GM18858 (cell line): ENCODE measurements around the gene NCLN.
"Not testable (repeated sequence)": the region's sequence is repeated elsewhere in the genome, so short reads cannot be mapped to it uniquely, and the experiment has no call there.

Source experiments
- ATAC-seq: cut with Tn5 transposase; IDR thresholded peaks from one replicate; pipeline ENCODE4 v1.9.1; 2021; ENCODE audit not compliant: unreplicated experiment

Gene NCLN

DNA sequence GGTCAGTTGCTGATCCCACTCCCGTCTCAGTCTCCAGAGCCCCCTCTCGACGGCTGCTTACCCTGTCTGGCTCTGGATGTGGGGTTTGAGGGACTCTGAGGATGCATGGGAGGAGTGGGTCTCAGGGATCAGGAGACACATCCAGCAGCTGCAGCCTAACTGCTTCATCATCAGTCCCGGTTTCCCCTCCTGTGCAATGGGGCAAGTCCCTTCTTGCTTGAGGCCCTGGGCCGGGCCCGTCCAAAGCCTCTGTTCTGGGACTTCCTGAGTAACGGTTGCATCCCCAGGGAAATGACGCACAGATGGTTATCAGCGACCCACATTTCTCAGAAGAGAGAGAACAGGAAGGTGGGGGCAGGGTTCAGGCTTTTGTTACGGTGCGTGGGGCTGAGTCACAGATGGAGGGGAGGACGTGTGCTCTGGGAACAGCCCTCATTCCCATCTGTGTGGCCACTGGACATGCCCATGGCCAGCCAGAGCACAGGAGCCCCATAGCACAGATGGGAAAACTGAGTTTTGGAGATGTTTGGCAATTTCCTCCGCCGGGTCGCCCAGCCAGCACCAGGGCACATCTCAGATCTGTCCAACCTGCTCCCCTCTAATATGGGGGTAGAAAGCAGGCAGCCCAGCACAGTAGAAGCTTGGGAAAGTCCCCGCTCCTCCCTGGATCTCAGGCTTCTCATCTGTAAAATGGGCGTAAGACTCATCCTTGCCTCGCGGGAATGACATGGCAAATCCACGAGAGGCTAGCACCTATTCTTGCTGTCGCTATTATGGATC lies 30.6 kb upstream of the NCLN start:
- no peak for ATAC-seq

DNA sequence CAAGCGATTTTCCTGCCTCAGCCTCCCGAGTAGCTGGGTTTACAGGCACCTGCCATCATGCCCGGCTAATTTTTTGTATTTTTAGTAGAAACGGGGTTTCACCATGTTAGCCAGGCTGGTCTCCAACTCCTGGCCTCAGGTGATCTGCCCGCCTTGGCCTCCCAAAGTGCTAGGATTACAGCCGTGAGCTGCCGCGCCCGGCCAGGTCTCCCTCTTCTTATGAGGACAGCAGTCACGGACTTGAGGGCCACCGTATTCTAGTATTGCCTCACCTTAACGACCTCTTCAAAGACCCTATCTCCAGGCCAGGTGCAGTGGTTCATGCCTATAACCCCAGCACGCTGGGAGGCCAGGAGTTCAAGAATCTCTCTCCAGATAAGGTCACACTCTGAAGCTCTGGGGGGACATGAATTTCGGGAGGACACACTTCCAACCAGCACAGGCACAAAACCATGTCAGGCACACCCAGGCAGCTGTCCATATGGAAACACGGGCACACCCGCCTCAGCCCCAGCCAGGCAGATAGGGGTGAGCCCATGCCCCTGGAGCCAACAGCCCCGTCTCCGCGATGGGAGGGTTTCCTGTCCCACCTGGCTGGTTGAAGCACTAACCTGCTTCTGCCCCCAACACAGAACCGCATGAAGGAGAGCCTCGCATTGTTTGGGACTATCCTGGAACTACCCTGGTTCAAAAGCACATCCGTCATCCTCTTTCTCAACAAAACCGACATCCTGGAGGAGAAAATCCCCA lies 28.5 kb upstream of the NCLN start:
- no peak for ATAC-seq

DNA sequence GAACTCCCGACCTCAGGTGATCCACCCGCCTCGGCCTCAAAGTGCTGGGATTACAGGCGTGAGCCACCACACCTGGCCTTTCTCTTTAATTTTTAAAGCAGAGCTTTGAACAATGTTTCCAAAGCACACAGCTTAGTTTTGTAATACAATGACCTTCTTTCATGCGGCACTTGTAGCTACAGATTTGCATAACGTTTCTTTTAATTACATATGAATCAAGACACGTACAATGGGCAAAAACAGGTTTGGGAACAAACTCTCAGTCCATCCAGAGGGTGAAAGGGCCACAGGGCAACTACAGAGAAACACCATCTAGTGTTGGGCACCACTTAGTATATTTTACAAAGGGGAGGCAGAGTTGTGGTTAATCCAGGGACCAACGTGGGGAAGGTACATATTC lies 26.2 kb upstream of the NCLN start:
- no peak for ATAC-seq

DNA sequence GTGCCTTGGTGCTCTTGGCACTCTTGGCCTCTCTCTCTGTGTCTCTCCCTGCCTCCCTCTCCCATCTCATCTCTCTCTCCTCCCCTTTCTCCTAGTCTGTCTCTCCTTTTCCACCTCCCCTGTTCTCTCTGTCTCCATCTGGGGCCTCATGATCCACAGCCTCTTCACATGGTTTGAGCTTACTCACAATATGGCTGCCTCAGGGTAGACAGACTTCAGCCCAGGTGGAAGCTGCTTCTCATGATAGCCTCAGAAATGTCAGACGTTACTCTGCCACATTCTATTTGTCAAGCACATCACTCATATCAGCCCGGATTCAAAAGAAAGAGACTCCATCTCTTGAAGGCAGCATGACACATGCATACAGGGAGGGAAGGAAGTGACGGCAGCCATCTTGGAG lies 25.5 kb upstream of the NCLN start:
- ATAC-seq = no peak

DNA sequence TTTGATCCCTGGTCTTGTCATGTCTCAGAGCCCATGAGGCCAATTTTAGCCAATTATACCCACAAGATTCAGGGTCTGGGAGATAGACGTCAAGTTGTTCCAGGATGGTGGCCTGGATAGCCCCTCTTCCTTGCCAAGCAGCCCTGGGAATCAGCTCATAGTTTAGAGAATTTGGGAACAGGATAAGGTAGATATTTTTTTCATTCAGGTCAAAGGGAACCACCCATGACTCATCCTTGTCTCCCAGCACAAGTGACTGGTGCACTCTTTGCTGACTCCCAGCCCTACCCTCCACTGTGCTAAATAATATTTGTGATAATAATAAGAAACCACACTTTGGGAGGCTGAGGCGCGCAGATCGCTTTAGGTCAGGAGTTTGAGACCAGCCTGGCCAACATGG lies 24.3 kb upstream of the NCLN start:
- ATAC-seq = no peak

DNA sequence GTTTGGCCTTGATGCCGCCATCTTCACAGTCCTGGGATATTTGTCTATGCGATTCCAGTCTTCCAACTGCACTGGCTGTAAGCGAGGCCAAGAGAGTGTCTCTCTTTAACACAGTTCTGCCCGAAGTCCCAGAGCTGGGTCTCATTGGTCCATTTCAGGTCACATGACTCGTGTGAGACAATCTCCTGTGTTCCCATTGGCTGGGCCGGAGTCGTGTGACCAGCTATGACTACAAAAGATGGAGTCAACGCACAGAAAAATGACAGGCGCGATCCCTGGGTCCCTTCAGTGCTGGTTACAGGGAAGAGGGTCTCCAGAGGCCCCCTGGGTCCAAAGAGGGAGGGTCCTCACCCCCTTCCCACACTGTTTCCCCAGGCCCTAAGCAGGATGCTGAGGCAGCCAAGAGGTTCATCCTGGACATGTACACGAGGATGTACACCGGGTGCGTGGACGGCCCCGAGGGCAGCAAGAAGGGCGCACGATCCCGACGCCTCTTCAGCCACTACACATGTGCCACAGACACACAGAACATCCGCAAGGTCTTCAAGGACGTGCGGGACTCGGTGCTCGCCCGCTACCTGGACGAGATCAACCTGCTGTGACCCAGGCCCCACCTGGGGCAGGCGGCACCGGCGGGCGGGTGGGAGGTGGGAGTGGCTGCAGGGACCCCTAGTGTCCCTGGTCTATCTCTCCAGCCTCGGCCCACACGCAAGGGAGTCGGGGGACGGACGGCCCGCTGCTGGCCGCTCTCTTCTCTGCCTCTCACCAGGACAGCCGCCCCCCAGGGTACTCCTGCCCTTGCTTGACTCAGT lies 23.1 kb upstream of the NCLN start:
- no peak for ATAC-seq

DNA sequence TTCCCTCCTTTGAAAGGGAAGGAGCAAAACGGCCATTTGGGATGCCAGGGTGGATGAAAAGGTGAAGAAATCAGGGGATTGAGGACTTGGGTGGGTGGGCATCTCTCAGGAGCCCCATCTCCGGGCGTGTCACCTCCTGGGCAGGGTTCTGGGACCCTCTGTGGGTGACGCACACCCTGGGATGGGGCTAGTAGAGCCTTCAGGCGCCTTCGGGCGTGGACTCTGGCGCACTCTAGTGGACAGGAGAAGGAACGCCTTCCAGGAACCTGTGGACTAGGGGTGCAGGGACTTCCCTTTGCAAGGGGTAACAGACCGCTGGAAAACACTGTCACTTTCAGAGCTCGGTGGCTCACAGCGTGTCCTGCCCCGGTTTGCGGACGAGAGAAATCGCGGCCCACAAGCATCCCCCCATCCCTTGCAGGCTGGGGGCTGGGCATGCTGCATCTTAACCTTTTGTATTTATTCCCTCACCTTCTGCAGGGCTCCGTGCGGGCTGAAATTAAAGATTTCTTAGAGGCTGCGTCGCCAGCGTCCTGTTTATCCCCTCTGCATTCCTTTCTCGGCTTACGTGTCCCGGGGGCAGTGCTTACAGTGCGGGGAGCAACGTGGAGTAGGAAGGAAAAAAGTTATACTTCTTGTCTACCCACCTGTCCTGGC lies 22.4 kb upstream of the NCLN start:
- no peak for ATAC-seq

DNA sequence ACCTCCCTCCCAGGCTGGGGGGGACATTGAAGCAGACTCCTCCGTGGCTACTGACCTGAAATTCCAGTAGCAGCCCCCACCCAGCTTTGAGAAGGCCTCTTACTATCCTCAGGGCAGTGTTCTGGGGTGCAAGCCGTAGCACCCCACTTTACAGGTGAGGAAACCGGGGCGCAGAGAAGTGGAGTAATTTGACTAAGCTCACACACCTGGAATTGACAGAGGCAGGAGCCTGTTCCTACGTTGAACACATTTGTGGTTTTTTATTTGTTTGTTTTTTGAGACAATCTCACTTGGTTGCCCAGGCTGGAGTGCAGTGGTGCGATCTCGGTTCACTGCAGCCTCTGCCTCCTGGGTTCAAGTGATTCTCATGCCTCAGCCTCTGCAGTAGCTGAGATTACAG lies 21.8 kb upstream of the NCLN start:
- no peak for ATAC-seq

DNA sequence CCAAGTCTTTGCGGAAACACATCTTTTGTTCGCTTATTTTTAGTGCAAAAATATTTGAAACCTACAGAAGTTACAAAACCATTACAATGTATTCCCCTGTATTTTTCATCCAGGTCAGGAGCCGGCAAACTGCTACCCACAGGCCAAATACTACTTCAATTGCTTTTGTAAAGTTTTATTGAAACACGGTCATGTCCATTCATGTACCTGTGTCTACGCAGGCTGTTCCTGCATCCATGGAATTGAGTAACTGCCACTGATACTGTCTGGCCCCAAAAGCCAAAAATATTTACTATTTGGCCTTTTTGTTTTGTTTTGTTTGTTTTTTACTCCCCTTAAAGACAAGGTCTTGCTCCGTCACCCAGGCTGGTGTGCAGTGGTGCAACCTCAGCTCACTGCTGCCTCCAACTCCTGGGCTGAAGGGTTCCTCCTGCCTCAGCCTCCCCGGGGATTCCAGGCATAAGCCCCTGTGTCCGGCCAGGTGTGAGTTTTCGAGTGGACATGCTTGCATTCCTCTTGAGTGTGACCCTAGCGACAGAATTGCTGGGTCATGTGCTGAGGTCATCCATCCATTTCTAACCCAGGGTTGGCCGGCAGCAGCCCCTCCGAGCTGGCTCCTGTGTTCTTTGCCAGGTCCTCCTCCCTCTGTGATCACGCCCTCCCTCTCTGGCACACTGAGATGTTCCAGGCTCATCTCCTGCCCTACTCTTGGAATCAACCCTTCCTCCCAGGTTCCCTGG lies 18.0 kb upstream of the NCLN start:
- no peak for ATAC-seq

DNA sequence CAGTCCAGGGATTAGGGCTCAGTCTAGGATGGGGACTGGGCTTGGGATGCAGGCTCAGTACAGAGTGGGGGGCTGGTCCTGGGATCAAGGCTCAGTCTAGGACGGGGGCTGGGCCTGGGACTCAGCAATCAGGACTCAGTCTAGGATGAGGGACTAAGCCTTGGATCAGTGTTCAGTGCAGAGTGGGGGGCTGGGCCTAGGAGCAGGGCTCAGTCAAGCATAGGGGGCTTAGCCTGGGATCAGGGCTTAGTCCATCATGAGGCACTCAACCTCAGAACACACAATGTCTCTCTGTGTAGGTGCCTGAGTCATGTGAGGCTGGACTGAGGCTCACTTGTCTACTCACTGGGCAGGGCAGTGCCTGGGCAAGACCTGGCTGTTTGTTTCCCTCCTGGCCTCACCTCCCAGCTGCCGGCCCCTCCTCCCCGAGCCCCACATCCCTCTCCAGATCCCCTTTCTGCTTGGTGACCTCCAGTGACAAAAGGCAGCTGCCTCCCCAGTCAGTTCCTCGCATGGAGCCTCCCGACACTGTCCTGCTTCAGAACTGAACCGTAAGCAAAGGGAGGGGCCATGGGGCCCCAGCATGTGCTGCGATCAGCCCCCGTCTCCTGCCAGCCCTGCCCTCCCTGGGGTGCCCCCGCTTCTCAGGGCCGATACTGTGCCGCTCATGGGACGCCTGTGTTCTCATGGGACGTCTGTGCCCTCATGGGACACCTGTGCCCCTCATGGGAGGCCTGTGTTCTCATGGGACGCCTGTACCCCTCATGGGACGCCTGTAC lies 13.6 kb upstream of the NCLN start:
- no peak for ATAC-seq

DNA sequence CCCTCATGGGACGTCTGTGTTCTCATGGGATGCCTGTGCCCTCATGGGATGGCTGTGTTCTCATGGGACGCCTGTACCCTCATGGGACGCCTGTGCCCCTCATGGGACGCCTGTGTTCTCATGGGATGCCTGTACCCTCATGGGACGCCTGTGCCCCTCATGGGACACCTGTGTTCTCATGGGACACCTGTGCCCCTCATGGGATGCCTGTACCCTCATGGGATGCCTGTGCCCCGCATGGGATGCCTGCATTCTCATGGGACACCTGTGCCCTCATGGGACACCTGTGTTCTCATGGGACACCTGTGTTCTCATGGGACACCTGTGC lies 13.1 kb upstream of the NCLN start:
- ATAC-seq = not testable (repeated sequence)

DNA sequence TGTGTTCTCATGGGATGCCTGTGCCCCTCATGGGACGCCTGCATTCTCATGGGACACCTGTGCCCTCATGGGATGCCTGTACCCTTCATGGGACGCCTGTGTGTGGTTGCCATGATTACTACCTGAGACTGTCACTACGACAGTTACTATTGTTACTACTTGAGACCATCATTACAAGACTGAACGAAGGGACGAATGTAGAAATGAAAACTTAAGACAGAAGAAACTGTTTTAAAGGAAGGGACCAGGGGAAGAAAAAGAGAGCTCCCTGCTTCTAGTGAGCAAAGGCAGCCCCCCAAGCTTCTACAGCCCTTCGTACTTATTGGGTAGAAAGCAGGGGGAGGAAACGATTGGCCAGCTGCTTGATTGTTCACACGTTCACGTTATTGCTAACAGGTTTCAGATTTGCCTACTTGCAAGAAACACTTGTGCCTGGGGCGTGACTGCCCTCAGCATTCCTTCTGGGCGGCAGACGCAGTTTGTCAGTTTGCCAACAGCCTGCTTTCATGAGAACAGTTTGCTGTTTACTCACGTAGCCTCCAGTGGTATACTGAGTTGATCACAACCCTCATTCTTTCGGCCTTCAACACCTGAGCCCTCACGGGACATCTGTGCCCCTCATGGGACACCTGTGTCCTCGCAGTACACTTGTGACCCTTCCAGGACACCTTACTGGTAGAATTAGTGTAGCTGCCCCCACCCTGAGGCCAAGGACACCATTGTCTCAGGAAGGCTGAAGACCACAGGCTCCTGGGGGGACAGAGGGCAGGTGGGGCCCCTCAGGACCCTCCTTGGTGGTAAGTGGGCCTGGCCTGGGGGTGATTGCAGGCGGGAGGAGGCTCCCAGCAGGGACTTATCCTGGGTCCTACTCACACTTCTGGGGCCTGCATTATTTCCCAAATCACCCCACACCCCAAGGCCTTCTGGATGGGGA lies 9.7 kb upstream of the NCLN start:
- no peak for ATAC-seq

DNA sequence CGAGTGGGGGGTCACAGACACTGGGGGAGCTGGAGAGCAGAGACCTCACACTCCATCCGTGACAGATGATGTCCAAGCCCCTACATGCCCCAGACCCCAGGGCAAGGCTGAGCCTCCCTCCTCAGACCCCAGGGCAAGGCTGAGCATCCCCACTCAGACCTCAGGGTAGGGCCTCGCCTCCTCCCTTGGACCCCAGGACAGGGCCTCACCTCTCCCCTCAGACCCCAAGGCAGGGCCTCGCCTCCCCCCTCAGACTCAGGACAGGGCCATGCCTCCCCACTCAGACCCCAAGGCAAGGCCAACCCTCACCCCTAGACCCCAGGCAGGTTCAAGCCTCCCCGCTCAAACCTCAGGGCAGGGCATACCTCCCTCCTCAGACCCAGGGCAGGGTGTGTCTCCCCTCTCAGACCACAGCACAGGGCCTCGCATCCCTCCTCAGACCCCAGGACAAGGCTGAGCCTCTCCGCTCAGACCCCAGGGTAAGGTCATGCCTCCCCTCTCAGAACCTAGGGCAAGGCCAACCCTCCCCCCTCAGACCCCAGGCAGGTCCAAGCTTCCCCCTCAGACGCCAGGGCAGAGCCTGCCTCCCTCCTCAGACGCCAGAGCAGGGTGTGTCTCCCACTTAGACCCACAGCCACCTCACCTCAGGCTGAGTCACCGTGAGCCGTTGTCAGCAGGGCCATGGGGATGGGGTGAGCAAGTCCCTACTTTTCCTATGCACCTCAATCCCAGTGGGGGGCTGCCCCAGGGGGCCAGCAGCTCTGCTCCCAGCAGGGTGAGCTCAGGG lies 8.8 kb upstream of the NCLN start:
- no peak for ATAC-seq

DNA sequence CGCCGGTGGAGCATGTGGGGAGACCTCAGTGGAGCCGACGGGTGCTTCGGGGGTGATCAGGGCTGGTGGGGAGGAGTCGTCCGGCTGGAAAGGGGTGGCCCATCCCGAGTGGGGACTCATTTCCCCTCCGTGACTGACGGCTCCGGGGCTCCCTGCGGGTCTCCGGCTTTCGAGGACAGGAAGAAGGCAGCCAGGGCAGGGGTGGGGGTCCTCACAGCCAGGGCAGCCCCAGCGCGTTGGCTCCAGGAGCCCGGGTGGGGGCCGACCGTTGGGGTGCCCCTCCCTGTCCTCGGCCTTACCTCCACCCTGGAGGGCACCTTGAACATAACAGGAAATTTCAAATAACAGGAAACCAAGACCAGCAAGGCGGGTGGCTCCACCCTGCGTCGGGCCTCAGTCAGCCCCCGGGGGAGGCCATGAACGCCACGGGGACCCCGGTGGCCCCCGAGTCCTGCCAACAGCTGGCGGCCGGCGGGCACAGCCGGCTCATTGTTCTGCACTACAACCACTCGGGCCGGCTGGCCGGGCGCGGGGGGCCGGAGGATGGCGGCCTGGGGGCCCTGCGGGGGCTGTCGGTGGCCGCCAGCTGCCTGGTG lies 7.3 kb upstream of the NCLN start, which contains the start of gene S1PR4:
TSS of gene S1PR4 (plus strand) at position 393 of the 596 bp plus-strand sequence. CDS start at position 417, 24 bp downstream.
- no peak for ATAC-seq

DNA sequence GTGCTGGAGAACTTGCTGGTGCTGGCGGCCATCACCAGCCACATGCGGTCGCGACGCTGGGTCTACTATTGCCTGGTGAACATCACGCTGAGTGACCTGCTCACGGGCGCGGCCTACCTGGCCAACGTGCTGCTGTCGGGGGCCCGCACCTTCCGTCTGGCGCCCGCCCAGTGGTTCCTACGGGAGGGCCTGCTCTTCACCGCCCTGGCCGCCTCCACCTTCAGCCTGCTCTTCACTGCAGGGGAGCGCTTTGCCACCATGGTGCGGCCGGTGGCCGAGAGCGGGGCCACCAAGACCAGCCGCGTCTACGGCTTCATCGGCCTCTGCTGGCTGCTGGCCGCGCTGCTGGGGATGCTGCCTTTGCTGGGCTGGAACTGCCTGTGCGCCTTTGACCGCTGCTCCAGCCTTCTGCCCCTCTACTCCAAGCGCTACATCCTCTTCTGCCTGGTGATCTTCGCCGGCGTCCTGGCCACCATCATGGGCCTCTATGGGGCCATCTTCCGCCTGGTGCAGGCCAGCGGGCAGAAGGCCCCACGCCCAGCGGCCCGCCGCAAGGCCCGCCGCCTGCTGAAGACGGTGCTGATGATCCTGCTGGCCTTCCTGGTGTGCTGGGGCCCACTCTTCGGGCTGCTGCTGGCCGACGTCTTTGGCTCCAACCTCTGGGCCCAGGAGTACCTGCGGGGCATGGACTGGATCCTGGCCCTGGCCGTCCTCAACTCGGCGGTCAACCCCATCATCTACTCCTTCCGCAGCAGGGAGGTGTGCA lies 6.6 kb upstream of the NCLN start:
- ATAC-seq = no peak

DNA sequence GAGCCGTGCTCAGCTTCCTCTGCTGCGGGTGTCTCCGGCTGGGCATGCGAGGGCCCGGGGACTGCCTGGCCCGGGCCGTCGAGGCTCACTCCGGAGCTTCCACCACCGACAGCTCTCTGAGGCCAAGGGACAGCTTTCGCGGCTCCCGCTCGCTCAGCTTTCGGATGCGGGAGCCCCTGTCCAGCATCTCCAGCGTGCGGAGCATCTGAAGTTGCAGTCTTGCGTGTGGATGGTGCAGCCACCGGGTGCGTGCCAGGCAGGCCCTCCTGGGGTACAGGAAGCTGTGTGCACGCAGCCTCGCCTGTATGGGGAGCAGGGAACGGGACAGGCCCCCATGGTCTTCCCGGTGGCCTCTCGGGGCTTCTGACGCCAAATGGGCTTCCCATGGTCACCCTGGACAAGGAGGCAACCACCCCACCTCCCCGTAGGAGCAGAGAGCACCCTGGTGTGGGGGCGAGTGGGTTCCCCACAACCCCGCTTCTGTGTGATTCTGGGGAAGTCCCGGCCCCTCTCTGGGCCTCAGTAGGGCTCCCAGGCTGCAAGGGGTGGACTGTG lies 5.9 kb upstream of the NCLN start:
- no peak for ATAC-seq
